Measurements from ENCODE around the gene CCR5AS.
"Not testable (repeated sequence)": the region's sequence is repeated elsewhere in the genome, so short reads cannot be mapped to it uniquely, and the experiment has no call there.

Gene CCR5AS

DNA sequence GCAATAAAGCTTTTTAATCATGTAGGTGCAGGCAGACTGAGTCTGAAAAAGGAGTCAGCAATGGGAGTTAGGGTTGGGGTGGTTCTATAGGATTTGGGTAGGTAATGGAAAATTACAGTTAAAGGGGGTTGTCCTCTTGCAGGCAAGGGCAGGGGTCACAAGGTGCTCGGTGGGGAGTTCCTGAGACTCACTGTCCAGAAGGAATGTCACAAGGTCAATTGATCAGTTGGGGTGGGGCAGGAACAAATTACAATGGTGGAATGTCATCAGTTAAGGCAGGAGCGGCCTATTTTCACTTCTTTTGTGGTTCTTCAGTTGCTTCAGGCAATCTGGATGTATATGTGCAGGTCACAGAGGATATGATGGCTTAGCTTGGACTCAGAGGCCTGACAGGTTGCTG, 13.9 kb downstream of the CCR5AS start:
- TF ChIP-seq EZH2phosphoT487 (IDR thresholded peaks at IDR 0.05; ENCODE audit: low read depth): no peak
- TF ChIP-seq, protein P1, sequence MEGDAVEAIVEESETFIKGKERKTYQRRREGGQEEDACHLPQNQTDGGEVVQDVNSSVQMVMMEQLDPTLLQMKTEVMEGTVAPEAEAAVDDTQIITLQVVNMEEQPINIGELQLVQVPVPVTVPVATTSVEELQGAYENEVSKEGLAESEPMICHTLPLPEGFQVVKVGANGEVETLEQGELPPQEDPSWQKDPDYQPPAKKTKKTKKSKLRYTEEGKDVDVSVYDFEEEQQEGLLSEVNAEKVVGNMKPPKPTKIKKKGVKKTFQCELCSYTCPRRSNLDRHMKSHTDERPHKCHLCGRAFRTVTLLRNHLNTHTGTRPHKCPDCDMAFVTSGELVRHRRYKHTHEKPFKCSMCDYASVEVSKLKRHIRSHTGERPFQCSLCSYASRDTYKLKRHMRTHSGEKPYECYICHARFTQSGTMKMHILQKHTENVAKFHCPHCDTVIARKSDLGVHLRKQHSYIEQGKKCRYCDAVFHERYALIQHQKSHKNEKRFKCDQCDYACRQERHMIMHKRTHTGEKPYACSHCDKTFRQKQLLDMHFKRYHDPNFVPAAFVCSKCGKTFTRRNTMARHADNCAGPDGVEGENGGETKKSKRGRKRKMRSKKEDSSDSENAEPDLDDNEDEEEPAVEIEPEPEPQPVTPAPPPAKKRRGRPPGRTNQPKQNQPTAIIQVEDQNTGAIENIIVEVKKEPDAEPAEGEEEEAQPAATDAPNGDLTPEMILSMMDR (IDR thresholded peaks at IDR 0.05; ENCODE audit: low read depth, low read length): no peak
- H3K9ac ChIP-seq (ENCODE audit: low read length): no peak overlapping the region
- H3K36me3 ChIP-seq (replicated peaks; ENCODE audit: low read depth, low read length): no peaks in the 10 kb centered on the region
- H3K4me2 ChIP-seq (ENCODE audit: low read length): no peak overlapping the region
- H3K27me3 ChIP-seq (ENCODE audit: low read depth, low read length): peaks cover 16% of the 10 kb centered on the region; the same call in 1 of the 2 replicates
- H3K4me1 ChIP-seq (ENCODE audit: low read length): peaks cover 7% of the 10 kb centered on the region
- H2AFZ ChIP-seq (ENCODE audit: low read depth, low read length): no peak overlapping the region
- H3K4me3 ChIP-seq (ENCODE audit: low read length): no peak overlapping the region
- no peaks in the 10 kb centered on the region for H3K9me3 ChIP-seq (ENCODE audit: insufficient read depth, low read length)
- H3K27ac ChIP-seq (ENCODE audit: low read length): no peak overlapping the region
- H4K20me1 ChIP-seq (ENCODE audit: insufficient read depth, low read length): no peaks in the 10 kb centered on the region
- H3K79me2 ChIP-seq (ENCODE audit: low read length): no peaks in the 10 kb centered on the region

DNA sequence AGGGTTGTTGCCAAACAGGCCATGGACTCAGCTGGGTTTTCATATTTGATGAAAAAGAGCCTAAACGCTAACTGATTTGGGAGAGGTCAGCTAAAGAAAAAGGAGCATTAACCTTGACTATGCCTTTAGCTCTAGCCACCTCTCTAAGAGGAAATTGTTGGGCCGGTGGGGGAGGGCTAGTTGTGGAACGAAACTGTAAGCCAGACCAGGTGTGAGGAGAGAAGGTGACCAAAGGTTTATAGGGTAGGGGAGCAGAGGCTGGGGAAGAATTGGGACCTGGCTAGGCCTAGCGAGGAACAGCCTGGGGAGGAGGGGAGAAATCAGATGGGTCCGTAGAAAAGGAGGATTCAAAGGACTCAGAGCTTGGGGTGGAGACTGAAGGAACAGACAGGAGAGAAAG, 15.3 kb downstream of the CCR5AS start:
- not testable (repeated sequence) for H3K4me2 ChIP-seq (ENCODE audit: low read length); H3K79me2 ChIP-seq (ENCODE audit: low read length); H3K4me3 ChIP-seq (ENCODE audit: low read length); H4K20me1 ChIP-seq (ENCODE audit: insufficient read depth, low read length); H3K4me1 ChIP-seq (ENCODE audit: low read length); H3K36me3 ChIP-seq (replicated peaks; ENCODE audit: low read depth, low read length); H3K27ac ChIP-seq (ENCODE audit: low read length); H3K9ac ChIP-seq (ENCODE audit: low read length); H2AFZ ChIP-seq (ENCODE audit: low read depth, low read length); H3K9me3 ChIP-seq (ENCODE audit: insufficient read depth, low read length)
- peaks cover 18% of the 10 kb centered on the region; the same call in 1 of the 2 replicates for H3K27me3 ChIP-seq (ENCODE audit: low read depth, low read length)

DNA sequence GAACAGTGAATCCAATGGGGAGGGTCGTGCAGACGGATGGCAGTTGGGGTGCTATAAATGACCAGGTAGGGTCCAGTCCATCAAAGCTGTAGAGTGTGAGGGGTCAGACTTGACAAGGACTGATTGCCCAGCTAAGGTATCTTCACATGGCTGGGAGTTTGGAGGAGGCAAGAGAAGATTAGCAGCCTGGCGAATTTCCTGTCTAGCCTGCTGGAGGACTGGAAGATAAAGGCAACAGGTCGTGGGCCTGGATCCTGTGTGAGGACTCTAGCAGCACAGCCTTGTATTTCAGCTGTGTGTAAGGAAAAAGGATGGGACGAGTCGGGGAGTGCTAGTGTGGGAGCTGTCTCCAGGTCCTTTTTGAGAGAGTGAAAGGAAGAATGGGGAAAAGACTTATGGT, 17.6 kb downstream of the CCR5AS start:
- no peak overlapping the region for H2AFZ ChIP-seq (ENCODE audit: low read depth, low read length)
- no peak overlapping the region for H3K4me3 ChIP-seq (ENCODE audit: low read length)
- H3K79me2 ChIP-seq (ENCODE audit: low read length): no peaks in the 10 kb centered on the region
- H3K4me2 ChIP-seq (ENCODE audit: low read length): no peak overlapping the region
- H3K27ac ChIP-seq (ENCODE audit: low read length): no peak overlapping the region
- no peak overlapping the region for H3K9ac ChIP-seq (ENCODE audit: low read length)
- TF ChIP-seq, protein P1 (IDR thresholded peaks at IDR 0.05; ENCODE audit: low read depth, low read length): no peak
- no peak for TF ChIP-seq EZH2phosphoT487 (IDR thresholded peaks at IDR 0.05; ENCODE audit: low read depth)
- peaks cover 2% of the 10 kb centered on the region for H3K4me1 ChIP-seq (ENCODE audit: low read length)
- H3K9me3 ChIP-seq (ENCODE audit: insufficient read depth, low read length): no peaks in the 10 kb centered on the region
- no peaks in the 10 kb centered on the region for H4K20me1 ChIP-seq (ENCODE audit: insufficient read depth, low read length)
- no peaks in the 10 kb centered on the region for H3K36me3 ChIP-seq (replicated peaks; ENCODE audit: low read depth, low read length)
- peaks cover 11% of the 10 kb centered on the region; the same call in 1 of the 2 replicates for H3K27me3 ChIP-seq (ENCODE audit: low read depth, low read length)

DNA sequence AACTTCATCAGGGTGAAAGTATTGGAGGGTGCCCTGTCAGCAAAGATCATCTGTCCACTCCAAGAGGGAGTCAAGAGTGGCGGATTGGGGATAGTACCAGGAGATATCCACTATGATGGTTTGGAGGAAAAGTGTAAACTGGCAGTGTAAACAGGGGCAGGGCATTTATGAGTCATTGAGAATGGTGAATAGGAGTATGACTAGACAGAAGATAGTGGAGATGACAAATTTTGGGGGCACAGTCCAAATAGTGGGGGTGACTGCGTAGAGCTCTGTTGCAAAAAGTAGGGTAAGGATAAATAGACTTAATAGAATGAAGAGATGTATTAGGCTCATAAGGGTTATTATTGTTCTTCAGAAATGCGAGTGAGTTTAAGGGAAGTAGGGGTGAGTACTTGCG, 18.0 kb downstream of the CCR5AS start:
- H3K27me3 ChIP-seq (ENCODE audit: low read depth, low read length); H3K4me2 ChIP-seq (ENCODE audit: low read length); H3K4me1 ChIP-seq (ENCODE audit: low read length); H2AFZ ChIP-seq (ENCODE audit: low read depth, low read length); H3K4me3 ChIP-seq (ENCODE audit: low read length); H3K36me3 ChIP-seq (replicated peaks; ENCODE audit: low read depth, low read length); H3K9ac ChIP-seq (ENCODE audit: low read length); H3K9me3 ChIP-seq (ENCODE audit: insufficient read depth, low read length); H3K79me2 ChIP-seq (ENCODE audit: low read length); H4K20me1 ChIP-seq (ENCODE audit: insufficient read depth, low read length); H3K27ac ChIP-seq (ENCODE audit: low read length): not testable (repeated sequence)

DNA sequence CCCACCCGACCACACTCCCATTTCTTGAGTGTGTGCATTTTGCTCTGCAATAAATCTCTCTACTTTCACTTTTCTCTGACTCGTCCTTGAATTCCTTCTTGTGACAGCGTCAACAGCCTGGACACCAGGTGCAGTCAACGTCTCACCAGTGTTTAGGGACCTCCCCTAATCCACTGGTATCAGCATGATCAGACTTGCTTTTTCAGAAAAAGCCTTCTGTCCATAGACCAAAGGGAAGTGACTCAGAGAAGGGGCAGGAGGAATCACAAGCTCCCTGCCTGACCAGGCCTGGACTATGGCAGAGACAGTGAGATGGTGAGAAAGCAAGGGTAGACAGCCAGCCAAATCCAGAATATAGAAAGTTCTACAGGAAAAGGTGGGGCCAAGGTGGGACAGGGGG, 20.7 kb downstream of the CCR5AS start:
- H2AFZ ChIP-seq (ENCODE audit: low read depth, low read length): no peak overlapping the region
- peaks cover 18% of the 10 kb centered on the region for H3K4me1 ChIP-seq (ENCODE audit: low read length)

More for the DNA sequence above, 20.7 kb downstream of the CCR5AS start:
- Histone ChIP-seq H3K36me3 (replicated peaks; ENCODE audit: low read depth, low read length) (no peaks in the 10 kb centered on the region), H3K4me3 (ENCODE audit: low read length) (no peak overlapping the region), H3K27ac (ENCODE audit: low read length) (no peak overlapping the region), H4K20me1 (ENCODE audit: insufficient read depth, low read length) (no peaks in the 10 kb centered on the region), H3K9me3 (ENCODE audit: insufficient read depth, low read length) (no peaks in the 10 kb centered on the region), H3K79me2 (ENCODE audit: low read length) (no peaks in the 10 kb centered on the region), H3K27me3 (ENCODE audit: low read depth, low read length) (peaks cover 9% of the 10 kb centered on the region; the same call in 1 of the 2 replicates), H3K4me2 (ENCODE audit: low read length) (no peak overlapping the region), H3K9ac (ENCODE audit: low read length) (no peak overlapping the region)
- TF ChIP-seq EZH2phosphoT487 (IDR thresholded peaks at IDR 0.05; ENCODE audit: low read depth): no peak
- TF ChIP-seq, protein P1 (IDR thresholded peaks at IDR 0.05; ENCODE audit: low read depth, low read length): no peak

Data from OCI-LY3 (cell line).